Activated T-helper 2 cell treated with anti-CD3 and anti-CD28 coated beads, Interferon-gamma antibody, Interleukin-2, Interleukin-4, amounts not matched to agents 10 μg/mL and 5 μg/mL and 100 μg/mL, durations not matched to agents 14 hours and 24 hours and 36 hours (primary cell): ENCODE measurements around the gene ZFYVE28. TPM values are rescaled to one million over a fixed set of nuclear protein-coding genes. Genes with fewer than 3 reads are reported as not detected.
A peak's percentile ranks its signal among the peaks of the same experiment; 100 is the strongest.

Experiments used
- DNase-seq: peaks from one replicate; pipeline ENCODE4 v3.0.0; 2021; ENCODE audit warnings: low spot score
- H3K27ac Mint-ChIP-seq: one replicate; pipeline ENCODE4 v1.8.0; 2021; ENCODE audit warnings: mixed read lengths
- H3K27me3 Mint-ChIP-seq: one replicate; pipeline ENCODE4 v1.8.0; 2021; ENCODE audit warnings: low read depth, mixed read lengths
- H3K36me3 Mint-ChIP-seq: one replicate; pipeline ENCODE4 v1.8.0; 2021; ENCODE audit warnings: low read depth, mixed read lengths
- H3K4me1 Mint-ChIP-seq: one replicate; pipeline ENCODE4 v1.8.0; 2021; ENCODE audit warnings: low read depth, mixed read lengths
- H3K4me3 Mint-ChIP-seq: one replicate; pipeline ENCODE4 v1.8.0; 2021; ENCODE audit warnings: low read depth, mild to moderate bottlenecking, moderate library complexity, mixed read lengths
- H3K9me3 Mint-ChIP-seq: one replicate; pipeline ENCODE4 v1.8.0; 2021; ENCODE audit warnings: mixed read lengths
- intact Hi-C: fragments of 100-400 bp; cut with micrococcal nuclease; formaldehyde crosslinking; loops from one replicate; pipeline ENCODE4 v1.15.1; 2023
- total RNA-seq: library from RNA; stranded (reverse); gene quantifications from 2 replicates; pipeline ENCODE4 v1.2.3, GENCODE V29; 2022

Gene ZFYVE28
- total RNA-seq, 1 donor from 2014 or later, result 10.0 TPM

- Mint-ChIP-seq H3K27me3 (peaks cover 8% of the 10 kb centered on the region), H3K4me3 (no peak overlapping the region), H3K9me3 (no peaks in the 10 kb centered on the region), H3K27ac (no peak overlapping the region), H3K4me1 (no peaks in the 10 kb centered on the region), H3K36me3 (no peaks in the 10 kb centered on the region)
- no peak for DNase-seq
- intact Hi-C loops, result no loop called here
These were observed 69.7 kb downstream of the ZFYVE28 start for GRCh38 chr4:2348786-2349185.

- Mint-ChIP-seq H3K36me3 (no peaks in the 10 kb centered on the region), H3K27ac (no peak overlapping the region), H3K9me3 (no peaks in the 10 kb centered on the region), H3K4me3 (no peak overlapping the region), H3K4me1 (no peaks in the 10 kb centered on the region), H3K27me3 (peaks cover 8% of the 10 kb centered on the region)
- intact Hi-C loops, result no loop called here
- no peak for DNase-seq
These were observed 71.3 kb downstream of the ZFYVE28 start for GRCh38 chr4:2347190-2347589.

GRCh38 chr4:2343476-2343875, 75.0 kb downstream of the ZFYVE28 start:
- H3K4me1 Mint-ChIP-seq, result no peaks in the 10 kb centered on the region
- H3K36me3 Mint-ChIP-seq, result no peaks in the 10 kb centered on the region
- intact Hi-C loops, result no loop called here
- no peak overlapping the region for H3K27ac Mint-ChIP-seq
- peaks cover 8% of the 10 kb centered on the region for H3K27me3 Mint-ChIP-seq
- DNase-seq, result peak; percentile 2
- H3K4me3 Mint-ChIP-seq, result no peak overlapping the region
- H3K9me3 Mint-ChIP-seq, result no peaks in the 10 kb centered on the region

- intact Hi-C loops, result no loop called here
- Mint-ChIP-seq H3K36me3 (no peaks in the 10 kb centered on the region), H3K27me3 (peaks cover 5% of the 10 kb centered on the region), H3K9me3 (no peaks in the 10 kb centered on the region), H3K4me1 (no peaks in the 10 kb centered on the region), H3K4me3 (no peak overlapping the region), H3K27ac (no peak overlapping the region)
- DNase-seq, result peak; percentile 7
These were observed 76.4 kb downstream of the ZFYVE28 start for GRCh38 chr4:2341911-2342652.

- H3K36me3 Mint-ChIP-seq, result no peaks in the 10 kb centered on the region
- intact Hi-C loops, result no loop called here
- H3K4me1 Mint-ChIP-seq, result no peaks in the 10 kb centered on the region
- H3K27me3 Mint-ChIP-seq, result peaks cover 5% of the 10 kb centered on the region
- H3K27ac Mint-ChIP-seq, result no peak overlapping the region
- H3K9me3 Mint-ChIP-seq, result no peaks in the 10 kb centered on the region
- no peak overlapping the region for H3K4me3 Mint-ChIP-seq
- peak; percentile 3 for DNase-seq
These were observed 77.1 kb downstream of the ZFYVE28 start for GRCh38 chr4:2341261-2341841.

- Mint-ChIP-seq H3K9me3 (no peaks in the 10 kb centered on the region), H3K27ac (no peak overlapping the region), H3K36me3 (no peaks in the 10 kb centered on the region), H3K27me3 (peaks cover 5% of the 10 kb centered on the region), H3K4me1 (no peaks in the 10 kb centered on the region), H3K4me3 (no peak overlapping the region)
- DNase-seq, result peak; percentile 6
- intact Hi-C loops, result no loop called here
These were observed 78.0 kb downstream of the ZFYVE28 start for GRCh38 chr4:2340272-2341061.

GRCh38 chr4:2339458-2340271, 78.8 kb downstream of the ZFYVE28 start:
- Mint-ChIP-seq H3K4me3 (no peak overlapping the region), H3K36me3 (no peaks in the 10 kb centered on the region), H3K27me3 (no peaks in the 10 kb centered on the region), H3K9me3 (no peaks in the 10 kb centered on the region), H3K4me1 (no peaks in the 10 kb centered on the region), H3K27ac (no peak overlapping the region)
- peak; percentile 3 for DNase-seq
- intact Hi-C loops, result no loop called here

GRCh38 chr4:2338754-2339457, 79.5 kb downstream of the ZFYVE28 start:
- peak; percentile 6 for DNase-seq
- Mint-ChIP-seq H3K9me3 (no peaks in the 10 kb centered on the region), H3K27ac (no peak overlapping the region), H3K27me3 (no peaks in the 10 kb centered on the region), H3K4me1 (no peaks in the 10 kb centered on the region), H3K4me3 (no peak overlapping the region), H3K36me3 (no peaks in the 10 kb centered on the region)
- intact Hi-C loops, result no loop called here

- peak; percentile 4 for DNase-seq
- Mint-ChIP-seq H3K36me3 (no peaks in the 10 kb centered on the region), H3K27me3 (no peaks in the 10 kb centered on the region), H3K4me1 (no peaks in the 10 kb centered on the region), H3K27ac (no peak overlapping the region), H3K4me3 (no peak overlapping the region), H3K9me3 (no peaks in the 10 kb centered on the region)
- intact Hi-C loops, result no loop called here
These were observed 80.5 kb downstream of the ZFYVE28 start for GRCh38 chr4:2337896-2338295.

- intact Hi-C loops, result no loop called here
- Mint-ChIP-seq H3K27me3 (no peaks in the 10 kb centered on the region), H3K27ac (no peak overlapping the region), H3K9me3 (no peaks in the 10 kb centered on the region), H3K4me3 (no peak overlapping the region), H3K4me1 (no peaks in the 10 kb centered on the region), H3K36me3 (no peaks in the 10 kb centered on the region)
- DNase-seq, result peak; percentile 4
These were observed 81.2 kb downstream of the ZFYVE28 start for GRCh38 chr4:2337131-2337723.

GRCh38 chr4:2336659-2337058, 81.8 kb downstream of the ZFYVE28 start:
- intact Hi-C loops, result no loop called here
- H3K4me3 Mint-ChIP-seq, result no peak overlapping the region
- no peaks in the 10 kb centered on the region for H3K9me3 Mint-ChIP-seq

GRCh38 chr4:2335729-2336101, 82.7 kb downstream of the ZFYVE28 start:
- no peaks in the 10 kb centered on the region for H3K36me3 Mint-ChIP-seq
- DNase-seq, result no peak
- H3K9me3 Mint-ChIP-seq, result no peaks in the 10 kb centered on the region
- H3K4me3 Mint-ChIP-seq, result no peak overlapping the region
- no peak overlapping the region for H3K27ac Mint-ChIP-seq
- H3K27me3 Mint-ChIP-seq, result no peaks in the 10 kb centered on the region
- H3K4me1 Mint-ChIP-seq, result no peaks in the 10 kb centered on the region
- intact Hi-C loops, result no loop called here

More at GRCh38 chr4:2336659-2337058, 81.8 kb downstream of the ZFYVE28 start:
- Mint-ChIP-seq H3K27ac (no peak overlapping the region), H3K4me1 (no peaks in the 10 kb centered on the region), H3K27me3 (no peaks in the 10 kb centered on the region), H3K36me3 (no peaks in the 10 kb centered on the region)
- DNase-seq, result no peak
